Colonic mucosa (tissue), 4 donors: ENCODE data around the gene ARHGAP6. TPM values are rescaled to one million over a fixed set of nuclear protein-coding genes. Genes with fewer than 3 reads are reported as not detected.

Source experiments
- DNase-seq: peaks from one replicate; pipeline ENCODE4 v3.0.0-alpha.2; 2020
- H3K27ac ChIP-seq: fragments of 200-600 bp; one replicate; pipeline ENCODE4 v1.8.0; 2021
- H3K27me3 ChIP-seq: fragments of 200-600 bp; one replicate; pipeline ENCODE4 v1.8.0; 2021
- H3K36me3 ChIP-seq: fragments of 200-600 bp; one replicate; pipeline ENCODE4 v1.8.0; 2021
- H3K4me1 ChIP-seq: fragments of 200-600 bp; one replicate; pipeline ENCODE4 v1.8.0; 2021; ENCODE audit warnings: mild to moderate bottlenecking
- H3K4me3 ChIP-seq: fragments of 200-600 bp; one replicate; pipeline ENCODE4 v1.8.0; 2021
- H3K9ac ChIP-seq, 2 donors: one replicate each; pipeline ENCODE4 v1.7.0; 2013; ENCODE audit warnings: control low read depth in 2 of 2, low read depth in 2 of 2, low read length in 2 of 2
- H3K9me3 ChIP-seq: fragments of 200-600 bp; one replicate; pipeline ENCODE4 v1.8.0; 2021
- CTCF ChIP-seq: fragments of 200-600 bp; IDR thresholded peaks from one replicate; pipeline ENCODE4 v1.8.0; 2022; ENCODE audit warnings: antibody characterized with exemption, mild to moderate bottlenecking
- intact Hi-C: fragments of 100-400 bp; cut with DNase I; formaldehyde crosslinking; loops from one replicate; pipeline ENCODE4 v1.14.1; 2022
- total RNA-seq, 2 donors: library from RNA; stranded (reverse); fragmentation: NEBNext Ultra II Directional in 1 of 2; extraction: Animal tissue kit (Norgen Biotek cat#: 25700) in 1 of 2; gene quantifications; one replicate each; pipeline ENCODE4 v1.2.1, GENCODE V29; 2021
- donor health status: healthy.
- donor health status: DM: no; HTN: no; CAD: no.
- donor health status: DM: no; HTN: no; CAD: no.

ARHGAP6 gene
- total RNA-seq, 2 donors from 2014 or later = 1.1 to 5.0 TPM

DNA sequence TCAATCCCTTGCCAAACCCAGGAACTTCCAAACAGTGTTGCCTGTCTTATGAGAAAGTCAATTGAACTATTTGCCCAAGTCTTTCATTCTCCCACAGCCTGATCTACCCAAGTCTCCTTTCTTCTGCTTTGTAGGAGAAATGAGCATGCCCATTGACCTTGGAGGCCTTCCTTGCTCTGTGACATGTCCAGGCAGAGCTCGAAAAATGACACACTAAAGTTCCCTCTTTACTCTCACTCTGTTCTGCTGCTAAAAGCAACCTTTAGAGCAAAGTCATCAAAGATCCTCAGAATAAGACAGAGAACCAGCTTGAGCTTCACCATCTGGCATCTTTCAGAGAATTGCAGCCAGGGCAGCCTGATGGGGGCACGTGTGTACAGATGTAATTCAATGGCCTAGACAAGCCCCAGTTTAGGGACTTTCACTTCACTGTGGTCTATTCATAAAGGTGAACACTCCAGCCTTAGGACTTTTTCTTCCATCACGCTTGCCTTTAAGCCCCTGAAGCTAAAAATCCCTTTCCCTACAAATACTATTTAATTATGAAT, 236.1 kb downstream of the ARHGAP6 start:
- DNase-seq = no peak
- no peak overlapping the region for H3K27ac ChIP-seq
- H3K9ac ChIP-seq = no peak overlapping the region
- no peaks in the 10 kb centered on the region for H3K4me1 ChIP-seq
- no peak overlapping the region for H3K4me3 ChIP-seq
- H3K9me3 ChIP-seq = no peaks in the 10 kb centered on the region
- H3K36me3 ChIP-seq = no peaks in the 10 kb centered on the region
- no peaks in the 10 kb centered on the region for H3K27me3 ChIP-seq
- TF ChIP-seq CTCF = no peak
- intact Hi-C loops = no loop called here

- H3K9me3 ChIP-seq = no peaks in the 10 kb centered on the region
- DNase-seq = peak; percentile 37
- H3K27me3 ChIP-seq = no peaks in the 10 kb centered on the region
- H3K27ac ChIP-seq = no peak overlapping the region
- peak overlapping the region; percentile 30 for H3K4me3 ChIP-seq
- TF ChIP-seq CTCF = no peak
- H3K36me3 ChIP-seq = no peaks in the 10 kb centered on the region
- peak overlapping the region in 1 of 2 donors; percentile 46 for H3K9ac ChIP-seq
- intact Hi-C loops = no loop called here
- no peaks in the 10 kb centered on the region for H3K4me1 ChIP-seq
These were observed 238.2 kb downstream of the ARHGAP6 start for GRCh38 chrX:11427453-11428071.

DNA sequence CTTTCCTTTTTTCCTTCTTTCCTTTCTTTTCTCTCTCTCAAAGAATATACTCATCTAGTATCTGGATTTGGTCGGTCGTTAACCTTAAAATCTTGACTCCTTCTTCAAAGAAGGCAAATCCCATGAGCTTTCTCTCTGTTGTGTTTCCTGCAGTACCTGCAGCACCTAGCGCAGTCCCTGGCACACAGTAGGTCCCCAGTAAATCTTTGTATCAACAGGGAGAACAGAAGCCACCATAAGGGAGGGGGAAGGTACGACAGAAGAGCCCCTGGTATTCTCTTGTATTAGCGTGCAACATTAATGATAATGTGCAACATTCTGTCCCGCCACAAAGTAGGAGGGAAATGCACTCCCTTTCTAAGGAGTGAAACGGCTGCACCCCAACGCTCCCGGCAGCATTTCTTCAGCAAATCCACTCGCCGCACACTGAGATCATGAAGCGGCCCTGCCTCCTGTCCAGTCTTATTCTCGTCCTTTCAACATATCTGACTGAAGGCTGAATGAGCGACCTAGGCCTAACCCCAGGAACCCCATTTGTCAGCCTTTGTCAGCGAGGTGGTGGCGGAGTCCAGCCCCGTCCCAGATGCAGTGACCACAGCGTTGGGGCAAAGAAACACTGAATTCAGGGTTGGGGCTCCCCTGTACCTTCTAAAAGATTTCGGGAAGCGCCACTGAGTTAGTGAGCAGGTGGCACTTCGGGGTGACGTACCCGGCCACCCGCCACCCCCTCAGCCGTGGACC, 238.8 kb downstream of the ARHGAP6 start:
- Histone ChIP-seq H3K4me3 (peak overlapping the region; percentile 30), H3K27me3 (no peaks in the 10 kb centered on the region), H3K9ac (peak overlapping the region in 1 of 2 donors; percentile 46), H3K27ac (no peak overlapping the region), H3K4me1 (no peaks in the 10 kb centered on the region), H3K36me3 (no peaks in the 10 kb centered on the region), H3K9me3 (no peaks in the 10 kb centered on the region)
- intact Hi-C loops = no loop called here
- no peak for TF ChIP-seq CTCF
- no peak for DNase-seq

GRCh38 chrX:11424903-11425674, 240.6 kb downstream of the ARHGAP6 start:
- Histone ChIP-seq H3K4me1 (no peaks in the 10 kb centered on the region), H3K27me3 (no peaks in the 10 kb centered on the region), H3K9me3 (no peaks in the 10 kb centered on the region), H3K27ac (no peak overlapping the region), H3K36me3 (no peaks in the 10 kb centered on the region), H3K9ac (no peak overlapping the region), H3K4me3 (no peak overlapping the region)
- intact Hi-C loops = no loop called here
- no peak for DNase-seq
- no peak for TF ChIP-seq CTCF

DNA sequence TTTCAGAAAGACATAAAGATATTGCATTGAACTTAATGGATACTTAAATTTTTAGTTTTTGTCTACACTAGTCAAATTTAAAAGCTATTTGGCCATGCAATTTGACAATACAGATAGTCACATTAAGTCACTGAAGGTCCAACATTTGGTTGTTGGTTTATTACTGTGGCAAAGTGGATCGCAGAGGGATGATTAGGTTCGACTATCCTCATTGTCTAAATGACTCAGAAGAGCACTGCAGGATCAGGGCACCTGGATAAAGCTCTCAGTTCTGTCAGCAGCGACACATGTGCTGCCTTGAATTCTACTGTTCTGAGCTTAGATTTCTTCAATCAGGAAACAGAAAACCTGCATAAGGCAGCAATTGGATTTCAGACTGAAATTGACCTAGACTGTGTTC, 241.8 kb downstream of the ARHGAP6 start:
- H3K27me3 ChIP-seq = no peaks in the 10 kb centered on the region
- no peak overlapping the region for H3K27ac ChIP-seq
- no peak for DNase-seq
- no peak overlapping the region for H3K9ac ChIP-seq
- H3K36me3 ChIP-seq = no peaks in the 10 kb centered on the region
- H3K9me3 ChIP-seq = no peaks in the 10 kb centered on the region
- H3K4me3 ChIP-seq = no peak overlapping the region
- no peak for TF ChIP-seq CTCF
- H3K4me1 ChIP-seq = no peaks in the 10 kb centered on the region
- intact Hi-C loops = no loop called here
